PC-3 (cell line): ENCODE measurements around the gene FGB.

Experiments
- CTCF ChIP-seq: fragments of 300-600 bp; sonication (generic); conservative IDR thresholded peaks from 2 replicates; pipeline ENCODE4 v1.5.1; 2017; ENCODE audit warnings: antibody characterized with exemption, low read depth, mild to moderate bottlenecking, low read length
- EZH2phosphoT487 ChIP-seq: fragments of 300-600 bp; sonication (generic); IDR thresholded peaks from 2 replicates; pipeline ENCODE4 v1.6.1; 2018; ENCODE audit warnings: mild to moderate bottlenecking, antibody characterized with exemption, low read length, borderline replicate concordance

- no peak for TF ChIP-seq CTCF
- TF ChIP-seq EZH2phosphoT487 = no peak
Measured at GRCh38 chr4:154569584-154569983, 6.8 kb downstream of the FGB start.
